K562 (cell line): ENCODE data around the gene SPATA16. TPM values are rescaled to one million over a fixed set of nuclear protein-coding genes. Genes with fewer than 3 reads are reported as not detected.
A peak's percentile ranks its signal among the peaks of the same experiment; 100 is the strongest.

Experiments
- CXXC5 ChIP-seq: fragments of 250-450 bp; sonication (Bioruptor Pico); IDR thresholded peaks from 2 replicates; pipeline ENCODE4 v1.8.0; 2022; ENCODE audit warnings: inconsistent platforms, mild to moderate bottlenecking, moderate library complexity
- DMBX1 ChIP-seq: fragments of 250-450 bp; sonication (Bioruptor Pico); IDR thresholded peaks from 2 replicates; pipeline ENCODE4 v1.8.0; 2022; ENCODE audit warnings: inconsistent platforms, mild to moderate bottlenecking, moderate library complexity, borderline replicate concordance
- DPF2 ChIP-seq: fragments of 450-650 bp; IDR thresholded peaks from 2 replicates; pipeline ENCODE4 v1.6.1; 2016
- FIP1L1 ChIP-seq: fragments of 200-400 bp; formaldehyde crosslinking; IDR thresholded peaks from 2 replicates; pipeline ENCODE4 v1.6.1; 2018; ENCODE audit warnings: mild to moderate bottlenecking, low read depth, low read length; ENCODE audit not compliant: poor library complexity, severe bottlenecking
- FOSL1 ChIP-seq: fragments of 200-800 bp; sonication (Bioruptor generic); conservative IDR thresholded peaks from 2 replicates; pipeline ENCODE4 v1.6.1; 2016; ENCODE audit warnings: missing genetic modification characterization, missing compliant biosample characterization
- FOXM1 ChIP-seq, 2 experiments: fragments of 450-650 bp in 1 of 2; sonication (generic) in 1 of 2; formaldehyde crosslinking in 1 of 2; IDR thresholded peaks; 2 replicates each; pipeline versions ENCODE4 v1.6.1 to v1.9.0; 2017 to 2022; ENCODE audit warnings: low read depth in 2 of 2, mild to moderate bottlenecking in 2 of 2, missing genetic modification reagents in 1 of 2, moderate library complexity in 1 of 2
- HDAC2 ChIP-seq: fragments of 450-650 bp; IDR thresholded peaks from 2 replicates; pipeline ENCODE4 v1.6.1; 2016; ENCODE audit warnings: mild to moderate bottlenecking
- HEY1 ChIP-seq: fragments of 250-450 bp; sonication (Bioruptor Pico); IDR thresholded peaks from 2 replicates; pipeline ENCODE4 v1.5.0; 2020; ENCODE audit warnings: mild to moderate bottlenecking, moderate library complexity, borderline replicate concordance
- NUFIP1 ChIP-seq: fragments of 450-650 bp; IDR thresholded peaks from 2 replicates; pipeline ENCODE4 v1.6.1; 2018; ENCODE audit not compliant: partially characterized antibody
- PTBP1 ChIP-seq: fragments of 200-400 bp; formaldehyde crosslinking; IDR thresholded peaks from 2 replicates; pipeline ENCODE4 v1.6.1; 2017; ENCODE audit warnings: low read depth, low read length
- SRSF1 ChIP-seq: fragments of 200-400 bp; formaldehyde crosslinking; IDR thresholded peaks from 2 replicates; pipeline ENCODE4 v1.6.1; 2017; ENCODE audit warnings: mild to moderate bottlenecking, low read depth, low read length, moderate library complexity
- TOE1 ChIP-seq, 2 experiments: fragments of 450-650 bp in 1 of 2; sonication (generic) in 1 of 2; formaldehyde crosslinking in 1 of 2; IDR thresholded peaks; 2 replicates each; pipeline versions ENCODE4 v1.7.1 to v1.8.0; 2016 to 2022; ENCODE audit warnings: borderline replicate concordance in 2 of 2, mild to moderate bottlenecking in 2 of 2, antibody characterized with exemption in 1 of 2, inconsistent platforms in 1 of 2, low read depth in 1 of 2, missing genetic modification reagents in 1 of 2, moderate library complexity in 1 of 2
- ZNF133 ChIP-seq: fragments of 250-450 bp; sonication (Bioruptor Pico); IDR thresholded peaks from 2 replicates; pipeline ENCODE4 v1.4.0; 2020; ENCODE audit warnings: mild to moderate bottlenecking
- ZNF717 ChIP-seq: fragments of 250-450 bp; sonication (Bioruptor Pico); IDR thresholded peaks from 2 replicates; pipeline ENCODE4 v1.5.0; 2021
- polyA plus RNA-seq, 8 experiments: library from polyadenylated mRNA; depleted of rRNA in 4 of 8; stranded (reverse) in 5 of 8; unstranded in 3 of 8; fragments of >200 nt; fragmentation: Nextera tagmentation in 2 of 8; fragmentation: Illumina TruSeq in 1 of 8; extraction: Ambion mirVana in 2 of 8; extraction: Trizol in 1 of 8; gene quantifications; 2 replicates each; pipeline versions ENCODE4 v1.2.1 to v1.2.3, GENCODE V29; 2011 to 2014; ENCODE audit warnings: inconsistent platforms in 1 of 8, missing spikeins in 1 of 8
- total RNA-seq, 7 experiments: library from RNA; depleted of rRNA in 6 of 7; stranded (reverse); fragments of >200 nt in 6 of 7; fragmentation: Illumina TruSeq in 2 of 7; extraction: Trizol in 2 of 7; gene quantifications; 2 replicates each; pipeline versions ENCODE4 v1.2.1 to v1.2.3, GENCODE V29; 2011 to 2021; ENCODE audit warnings: low replicate concordance in 1 of 7
- TF ChIP-seq, protein P1 (sequence below): sonication (generic); formaldehyde crosslinking; IDR thresholded peaks from 2 replicates; pipeline ENCODE4 v1.8.1; 2023; ENCODE audit warnings: mild to moderate bottlenecking, missing genetic modification reagents, moderate library complexity
- TF ChIP-seq, protein P2 (sequence below): fragments of 450-650 bp; IDR thresholded peaks from 2 replicates; pipeline ENCODE4 v1.6.1; 2016
- TF ChIP-seq, protein P3 (sequence below), 2 experiments: fragments of 200-800 bp in 1 of 2; sonication (Bioruptor generic) in 1 of 2; sonication (generic) in 1 of 2; formaldehyde crosslinking in 1 of 2; IDR thresholded peaks in 1 of 2; conservative IDR thresholded peaks in 1 of 2; 2 replicates each; pipeline versions ENCODE4 v1.5.0 to v1.6.1; 2016 to 2020; ENCODE audit warnings: missing compliant biosample characterization in 1 of 2, missing genetic modification characterization in 1 of 2, missing genetic modification reagents in 1 of 2
- TF ChIP-seq, protein P4 (sequence below): fragments of 250-450 bp; sonication (Bioruptor Pico); IDR thresholded peaks from 2 replicates; pipeline ENCODE4 v1.5.0; 2021

Gene SPATA16
- total and polyA plus RNA-seq, 9 of the 15 experiments (the other 6 are each of a cell fraction or from before 2014, with no cell fraction given) = not detected

DNA sequence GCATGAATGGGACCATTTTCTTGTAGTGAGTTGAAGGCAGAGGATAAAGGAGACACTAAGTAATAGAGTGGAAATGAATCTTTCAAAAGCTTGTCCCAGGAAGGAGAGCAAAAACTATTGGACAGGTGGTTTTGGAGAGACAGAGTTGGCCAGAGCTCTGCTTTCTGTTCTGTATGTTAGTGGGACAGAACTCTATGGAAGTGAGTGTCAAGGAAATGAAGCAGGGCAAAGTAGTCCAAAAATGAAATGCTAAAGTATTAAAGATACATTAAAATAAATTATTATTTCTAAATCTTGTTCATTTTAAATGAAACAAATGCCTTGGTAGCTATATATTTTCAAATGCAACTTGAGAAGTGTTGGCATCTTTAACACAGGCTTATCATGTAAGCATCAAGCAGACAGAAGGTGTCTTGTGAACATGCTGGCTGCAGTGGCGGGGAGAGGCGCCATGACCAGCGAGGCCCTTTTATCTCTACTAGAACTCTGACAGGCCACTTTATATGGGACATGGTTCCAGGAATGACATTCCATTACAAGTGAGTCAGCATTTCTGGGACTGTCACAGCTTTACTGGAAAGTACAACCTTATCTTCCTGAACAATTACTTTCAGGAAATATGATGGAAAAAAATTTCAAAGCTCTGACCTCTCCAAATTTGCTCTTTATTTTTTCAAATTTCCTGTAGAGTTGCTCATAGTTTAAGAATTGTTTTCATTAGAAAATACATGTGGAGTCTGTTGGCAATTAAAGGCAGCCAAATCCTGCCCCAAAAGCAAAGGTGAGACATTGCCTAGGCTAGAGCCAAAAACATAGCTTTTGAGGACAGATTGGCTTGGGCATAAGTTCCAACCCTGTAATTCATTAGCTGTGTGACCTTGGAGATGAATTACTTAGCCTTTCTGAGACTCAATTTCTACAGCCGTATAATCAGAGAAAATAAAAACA lies 284.0 kb downstream of the SPATA16 start (continued):
- TF ChIP-seq ZNF133 (CRISPR knock-in tag) (no peak), HEY1 (CRISPR knock-in tag) (no peak), PTBP1 (no peak), FOXM1 (IDR thresholded peaks at IDR 0.05; ENCODE audit: low read depth) (0 out of 2 replicates have a peak, but pooled peaks have one; percentile 35), FOXM1 (CRISPR knock-in tag; IDR thresholded peaks at IDR 0.05; ENCODE audit: low read depth) (no peak), NUFIP1 (no peak), DMBX1 (CRISPR knock-in tag) (peak; percentile 72), SRSF1 (no peak), ZNF717 (CRISPR knock-in tag) (no peak), FOSL1 (tag) (peak; percentile 86), HDAC2 (0 out of 2 replicates have a peak, but pooled peaks have one; percentile 62), TOE1 (IDR thresholded peaks at IDR 0.05; ENCODE audit: borderline replicate concordance) (no peak), TOE1 (CRISPR knock-in tag; IDR thresholded peaks at IDR 0.05; ENCODE audit: borderline replicate concordance, low read depth) (no peak), CXXC5 (CRISPR knock-in tag) (peak; percentile 74), FIP1L1 (no peak), DPF2 (peak; percentile 88)
- TF ChIP-seq, protein P1, sequence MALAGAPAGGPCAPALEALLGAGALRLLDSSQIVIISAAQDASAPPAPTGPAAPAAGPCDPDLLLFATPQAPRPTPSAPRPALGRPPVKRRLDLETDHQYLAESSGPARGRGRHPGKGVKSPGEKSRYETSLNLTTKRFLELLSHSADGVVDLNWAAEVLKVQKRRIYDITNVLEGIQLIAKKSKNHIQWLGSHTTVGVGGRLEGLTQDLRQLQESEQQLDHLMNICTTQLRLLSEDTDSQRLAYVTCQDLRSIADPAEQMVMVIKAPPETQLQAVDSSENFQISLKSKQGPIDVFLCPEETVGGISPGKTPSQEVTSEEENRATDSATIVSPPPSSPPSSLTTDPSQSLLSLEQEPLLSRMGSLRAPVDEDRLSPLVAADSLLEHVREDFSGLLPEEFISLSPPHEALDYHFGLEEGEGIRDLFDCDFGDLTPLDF (CRISPR knock-in tag) = no peak
- TF ChIP-seq, protein P2, sequence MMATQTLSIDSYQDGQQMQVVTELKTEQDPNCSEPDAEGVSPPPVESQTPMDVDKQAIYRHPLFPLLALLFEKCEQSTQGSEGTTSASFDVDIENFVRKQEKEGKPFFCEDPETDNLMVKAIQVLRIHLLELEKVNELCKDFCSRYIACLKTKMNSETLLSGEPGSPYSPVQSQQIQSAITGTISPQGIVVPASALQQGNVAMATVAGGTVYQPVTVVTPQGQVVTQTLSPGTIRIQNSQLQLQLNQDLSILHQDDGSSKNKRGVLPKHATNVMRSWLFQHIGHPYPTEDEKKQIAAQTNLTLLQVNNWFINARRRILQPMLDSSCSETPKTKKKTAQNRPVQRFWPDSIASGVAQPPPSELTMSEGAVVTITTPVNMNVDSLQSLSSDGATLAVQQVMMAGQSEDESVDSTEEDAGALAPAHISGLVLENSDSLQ = peak; percentile 80
- TF ChIP-seq, protein P3, sequence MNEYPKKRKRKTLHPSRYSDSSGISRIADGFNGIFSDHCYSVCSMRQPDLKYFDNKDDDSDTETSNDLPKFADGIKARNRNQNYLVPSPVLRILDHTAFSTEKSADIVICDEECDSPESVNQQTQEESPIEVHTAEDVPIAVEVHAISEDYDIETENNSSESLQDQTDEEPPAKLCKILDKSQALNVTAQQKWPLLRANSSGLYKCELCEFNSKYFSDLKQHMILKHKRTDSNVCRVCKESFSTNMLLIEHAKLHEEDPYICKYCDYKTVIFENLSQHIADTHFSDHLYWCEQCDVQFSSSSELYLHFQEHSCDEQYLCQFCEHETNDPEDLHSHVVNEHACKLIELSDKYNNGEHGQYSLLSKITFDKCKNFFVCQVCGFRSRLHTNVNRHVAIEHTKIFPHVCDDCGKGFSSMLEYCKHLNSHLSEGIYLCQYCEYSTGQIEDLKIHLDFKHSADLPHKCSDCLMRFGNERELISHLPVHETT (CRISPR knock-in tag; conservative IDR thresholded peaks at IDR 0.05 in 1 of 2, IDR thresholded peaks at IDR 0.05 in 1 of 2) = no peak
- TF ChIP-seq, protein P4, sequence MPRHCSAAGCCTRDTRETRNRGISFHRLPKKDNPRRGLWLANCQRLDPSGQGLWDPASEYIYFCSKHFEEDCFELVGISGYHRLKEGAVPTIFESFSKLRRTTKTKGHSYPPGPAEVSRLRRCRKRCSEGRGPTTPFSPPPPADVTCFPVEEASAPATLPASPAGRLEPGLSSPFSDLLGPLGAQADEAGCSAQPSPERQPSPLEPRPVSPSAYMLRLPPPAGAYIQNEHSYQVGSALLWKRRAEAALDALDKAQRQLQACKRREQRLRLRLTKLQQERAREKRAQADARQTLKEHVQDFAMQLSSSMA = no peak
